HG03378 (cell line): ENCODE data around the gene PTH1R.

Source experiments
- ATAC-seq: cut with Tn5 transposase; IDR thresholded peaks from one replicate; pipeline ENCODE4 v1.9.1; 2021; ENCODE audit warnings: mild to moderate bottlenecking, moderate library complexity; ENCODE audit not compliant: unreplicated experiment

PTH1R gene

DNA sequence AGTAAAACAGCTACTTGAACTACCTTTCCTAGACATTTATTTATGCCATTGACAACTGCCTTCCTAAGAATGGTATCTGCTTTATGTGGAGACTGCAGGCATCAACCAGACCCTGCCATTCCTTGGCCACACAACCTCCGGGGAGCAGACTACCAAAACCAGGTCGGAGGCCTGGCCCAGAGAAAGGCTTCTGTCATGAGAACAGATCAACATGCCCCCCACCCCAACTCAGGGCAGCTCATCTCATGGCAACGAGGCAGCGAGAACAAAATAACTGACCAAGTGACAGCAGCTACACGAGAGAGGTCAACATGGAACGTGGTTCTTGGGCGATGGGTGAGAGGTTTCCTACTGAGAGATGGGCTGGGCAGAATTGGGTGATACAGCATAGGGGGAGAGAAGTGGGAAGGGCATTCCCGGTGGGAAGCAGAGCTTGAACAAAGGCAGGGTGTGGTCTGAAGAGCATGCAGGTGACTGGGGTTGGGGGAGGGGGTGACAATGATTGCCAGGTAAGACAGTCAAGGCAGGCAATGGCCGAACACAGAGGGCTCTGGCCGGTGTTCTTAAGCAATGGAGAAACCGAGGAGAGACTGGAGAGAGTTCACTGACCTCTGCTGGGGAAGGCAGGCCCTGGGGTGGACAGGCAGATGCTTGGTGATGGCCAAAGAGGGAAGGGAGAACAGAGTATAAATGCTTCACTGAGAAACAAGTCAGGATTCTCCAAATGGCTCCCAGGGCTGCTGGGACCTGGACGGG is 65.1 kb downstream of the PTH1R start:
- ATAC-seq = no peak

DNA sequence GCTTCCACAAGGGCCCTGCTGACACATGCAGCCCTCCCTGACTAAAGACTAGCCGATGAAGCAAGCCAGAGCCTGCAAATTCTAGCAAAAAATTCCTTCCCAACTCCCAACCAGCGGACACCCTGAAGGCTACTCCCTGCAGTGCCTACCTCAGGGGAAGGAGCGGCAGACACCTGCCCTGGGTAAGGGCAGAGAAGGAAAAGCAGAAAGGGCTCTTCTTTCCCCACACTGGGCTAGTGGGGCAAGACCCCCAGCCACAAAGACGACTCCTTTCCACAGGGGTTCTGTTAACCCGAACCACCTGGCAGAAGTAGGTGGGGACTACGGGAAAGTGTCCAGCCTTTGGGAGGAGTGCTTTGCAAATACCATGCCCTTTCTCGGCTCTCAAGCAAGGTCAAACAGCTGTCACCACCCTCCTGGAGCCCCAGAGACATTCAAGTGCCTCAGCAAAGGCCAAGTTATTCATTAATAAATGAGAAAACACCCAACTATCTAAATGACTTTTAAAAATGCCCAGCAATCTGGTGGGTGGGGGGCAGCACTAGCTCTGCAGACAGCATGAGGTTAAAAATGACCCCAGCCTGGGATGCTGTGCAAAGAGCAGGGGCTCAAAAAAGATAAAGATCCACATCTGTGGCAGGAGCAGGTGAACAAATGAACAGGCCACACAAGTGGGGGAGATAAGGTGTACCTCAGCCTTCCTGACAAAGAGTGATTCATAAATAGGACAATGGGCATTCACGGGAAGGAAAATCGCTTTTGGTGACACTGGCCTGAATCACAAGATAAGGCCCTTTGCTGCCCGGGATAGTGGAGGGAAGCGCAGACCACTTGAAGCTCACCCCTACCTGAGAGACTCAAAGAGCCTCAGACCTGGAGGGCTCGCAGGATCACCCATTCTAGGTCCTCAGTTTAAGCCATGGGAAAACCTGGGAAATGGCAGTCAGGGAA is 66.0 kb downstream of the PTH1R start:
- no peak for ATAC-seq

DNA sequence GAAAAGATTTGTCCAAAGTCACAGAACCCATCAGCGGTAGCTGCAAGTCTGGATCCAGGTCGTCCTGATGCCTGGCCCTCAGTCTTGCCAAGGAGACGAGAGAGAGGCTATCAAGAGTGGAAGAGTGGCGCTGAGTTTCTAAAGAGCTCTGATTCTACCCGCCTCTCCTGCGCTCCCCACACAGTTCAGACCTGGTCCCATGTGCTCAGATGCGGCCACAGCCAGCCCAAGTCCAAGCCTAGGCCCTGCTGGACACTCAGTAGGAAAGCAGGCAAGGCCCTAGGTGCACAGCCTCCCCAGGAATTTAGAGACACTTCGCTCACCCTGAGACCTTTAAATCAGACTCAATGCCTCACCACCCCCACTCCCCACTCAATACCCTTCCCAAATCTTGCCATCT is 66.7 kb downstream of the PTH1R start:
- no peak for ATAC-seq

GRCh38 chr3:46946416-46946815 is 68.9 kb downstream of the PTH1R start:
- no peak for ATAC-seq

DNA sequence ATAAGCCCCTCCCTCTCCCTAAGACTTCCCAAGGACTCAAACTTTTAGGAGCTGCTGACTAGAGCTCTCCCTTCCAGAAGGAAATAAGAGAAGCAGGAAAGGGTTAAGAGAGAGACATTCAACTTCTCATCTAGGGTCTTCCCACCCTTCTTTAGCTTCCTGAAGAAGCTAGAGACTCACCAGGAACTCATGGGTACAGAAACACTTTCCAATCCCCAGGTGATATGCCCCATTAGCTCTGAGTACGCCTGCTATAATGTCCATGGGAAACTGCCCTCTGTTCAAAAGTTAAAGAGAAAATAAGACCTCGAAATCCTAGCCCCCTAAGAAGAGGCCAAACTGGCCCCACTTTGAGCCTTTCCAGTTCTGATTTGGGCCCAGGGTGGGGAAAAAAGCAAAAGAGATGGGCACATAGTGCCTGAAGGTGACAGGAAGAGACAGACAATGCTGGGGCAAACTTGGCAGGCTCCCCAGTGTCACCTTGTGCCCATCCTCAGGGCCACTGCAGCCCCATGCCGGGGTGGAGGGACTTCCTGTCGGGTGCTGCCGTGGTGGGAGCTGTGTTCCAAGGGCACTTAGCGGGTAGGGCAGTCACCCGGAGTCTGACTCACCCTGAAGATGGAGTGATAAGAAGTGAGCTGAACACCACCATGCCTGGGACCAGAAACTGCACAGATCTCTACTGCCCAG is 69.5 kb downstream of the PTH1R start:
- ATAC-seq = no peak

DNA sequence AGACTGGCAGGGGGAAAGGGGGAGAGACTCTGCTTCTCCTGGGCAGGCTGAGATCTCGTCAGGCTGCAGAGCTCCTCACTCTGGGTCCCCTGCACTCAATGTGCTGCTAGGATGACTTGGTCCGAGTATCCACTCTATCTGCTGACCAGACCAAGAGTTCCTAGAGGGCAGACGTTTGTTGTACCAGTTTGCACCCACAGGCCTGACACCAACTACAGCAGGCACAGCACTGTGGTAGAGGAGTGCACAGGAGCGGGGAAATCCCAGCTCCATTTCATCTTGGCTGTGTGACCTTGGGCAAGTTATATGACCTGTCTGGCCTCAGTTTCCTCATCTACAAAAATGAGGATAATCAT is 70.0 kb downstream of the PTH1R start:
- no peak for ATAC-seq

DNA sequence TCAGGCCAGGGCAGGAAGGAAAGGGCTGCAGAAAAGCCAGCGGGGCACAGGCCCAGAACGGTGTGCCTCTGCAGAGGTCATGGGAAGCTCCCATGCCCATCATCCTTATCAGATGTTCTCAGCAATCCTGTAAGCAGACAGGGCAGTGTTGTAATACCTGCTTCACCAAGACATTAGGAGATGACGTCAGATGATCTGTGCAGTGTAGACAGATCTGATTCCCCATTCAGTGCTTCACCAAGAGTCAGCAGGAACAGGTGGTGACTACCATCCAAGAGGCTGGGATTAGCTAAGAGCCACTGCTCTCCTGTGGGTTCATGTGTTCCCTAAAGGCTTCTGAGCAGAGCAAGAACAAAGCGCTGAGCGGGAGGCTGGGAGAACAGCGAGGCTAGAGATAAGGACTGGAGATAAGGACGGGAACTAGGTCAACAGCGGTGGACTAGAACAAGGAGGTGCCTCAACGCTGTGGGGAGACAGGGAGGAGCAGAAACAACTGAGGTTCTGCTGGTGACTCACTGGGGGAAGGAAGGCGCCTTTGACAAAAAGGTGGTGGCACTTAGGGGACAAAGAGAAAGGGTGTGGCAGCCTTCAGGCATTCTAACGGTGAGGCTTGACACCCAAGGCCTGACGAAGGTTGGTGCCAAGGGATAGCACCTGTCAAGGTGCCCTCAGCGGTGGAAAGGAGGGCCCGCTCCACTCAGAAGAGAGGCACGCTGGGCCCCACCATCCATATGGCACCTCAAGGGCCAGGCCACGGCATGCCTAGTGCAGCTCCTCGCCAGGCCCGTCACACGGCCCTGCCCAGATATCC is 70.7 kb downstream of the PTH1R start:
- ATAC-seq = no peak

DNA sequence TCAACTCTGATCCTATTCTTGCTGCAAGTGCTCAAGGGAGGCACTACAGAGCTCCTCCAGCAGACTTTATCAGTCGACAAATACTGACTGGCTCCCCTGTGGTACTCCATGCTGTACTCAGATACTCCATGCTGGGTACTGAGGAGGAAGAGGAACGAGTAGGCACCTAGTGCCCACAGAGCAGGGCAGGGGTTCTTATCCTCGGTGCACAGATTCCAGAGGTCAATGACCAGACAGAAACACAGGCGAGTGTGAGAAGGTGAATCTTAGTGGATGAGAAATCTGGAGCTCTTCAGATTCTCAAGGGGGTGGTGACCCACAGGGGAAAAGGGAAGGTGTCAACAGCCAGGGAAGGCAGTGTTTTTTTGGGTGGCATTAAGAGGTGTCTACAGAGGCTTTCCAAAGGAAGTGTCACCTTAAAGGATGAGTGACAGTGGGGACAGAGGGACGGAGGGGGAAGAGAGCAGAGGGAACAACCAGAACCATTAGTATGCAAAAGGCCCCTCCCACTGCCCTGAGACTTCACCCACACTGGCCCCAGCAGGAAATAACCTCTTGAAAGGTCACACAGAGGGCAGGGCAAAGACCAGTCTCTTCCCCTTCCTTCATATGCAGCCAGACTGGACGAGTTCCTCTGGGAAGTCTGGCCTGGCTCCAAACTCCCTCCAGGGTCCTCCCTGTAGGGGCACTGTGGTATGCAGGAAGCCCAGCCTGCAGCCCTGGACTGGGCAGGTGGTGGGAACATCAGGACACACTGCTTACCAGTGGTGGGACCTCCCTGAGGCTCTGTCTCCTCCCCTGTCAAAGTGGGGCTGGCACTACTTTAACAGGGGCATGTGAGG is 71.5 kb downstream of the PTH1R start:
- peak; percentile 36 for ATAC-seq

GRCh38 chr3:46950177-46950576 is 72.7 kb downstream of the PTH1R start:
- no peak for ATAC-seq

DNA sequence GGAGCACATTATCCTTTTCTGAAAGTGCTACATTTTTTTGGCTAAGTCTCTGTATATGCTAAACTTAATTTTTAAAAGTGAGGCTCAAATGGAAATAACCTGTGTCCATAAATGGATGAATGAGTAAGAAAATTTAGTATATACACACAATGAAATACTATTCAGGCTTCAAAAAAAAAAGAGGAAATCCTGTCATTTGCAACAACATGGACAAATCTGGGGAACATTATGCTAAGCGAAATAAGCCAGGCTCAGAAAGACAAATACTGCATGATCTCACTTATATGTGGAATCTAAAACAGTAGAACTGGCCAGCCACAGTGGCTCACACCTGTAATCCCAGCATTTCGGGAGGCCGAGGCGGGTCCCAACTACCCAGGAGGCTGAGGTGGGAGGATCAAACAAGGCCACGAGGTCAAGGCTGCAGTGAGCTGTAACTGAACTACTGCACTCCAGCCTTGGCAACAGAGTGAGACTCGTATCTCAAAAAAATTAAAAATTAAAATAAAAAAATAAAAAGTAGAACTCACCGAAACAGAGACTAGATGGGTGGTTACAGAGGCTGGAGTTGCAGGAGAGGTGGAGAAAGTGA is 73.2 kb downstream of the PTH1R start:
- no peak for ATAC-seq

GRCh38 chr3:46952813-46953212 is 75.3 kb downstream of the PTH1R start:
- no peak for ATAC-seq
